ENCODE measurements around the gene GGT1.
"Not testable (repeated sequence)": the region's sequence is repeated elsewhere in the genome, so short reads cannot be mapped to it uniquely, and the experiment has no call there.

DNA sequence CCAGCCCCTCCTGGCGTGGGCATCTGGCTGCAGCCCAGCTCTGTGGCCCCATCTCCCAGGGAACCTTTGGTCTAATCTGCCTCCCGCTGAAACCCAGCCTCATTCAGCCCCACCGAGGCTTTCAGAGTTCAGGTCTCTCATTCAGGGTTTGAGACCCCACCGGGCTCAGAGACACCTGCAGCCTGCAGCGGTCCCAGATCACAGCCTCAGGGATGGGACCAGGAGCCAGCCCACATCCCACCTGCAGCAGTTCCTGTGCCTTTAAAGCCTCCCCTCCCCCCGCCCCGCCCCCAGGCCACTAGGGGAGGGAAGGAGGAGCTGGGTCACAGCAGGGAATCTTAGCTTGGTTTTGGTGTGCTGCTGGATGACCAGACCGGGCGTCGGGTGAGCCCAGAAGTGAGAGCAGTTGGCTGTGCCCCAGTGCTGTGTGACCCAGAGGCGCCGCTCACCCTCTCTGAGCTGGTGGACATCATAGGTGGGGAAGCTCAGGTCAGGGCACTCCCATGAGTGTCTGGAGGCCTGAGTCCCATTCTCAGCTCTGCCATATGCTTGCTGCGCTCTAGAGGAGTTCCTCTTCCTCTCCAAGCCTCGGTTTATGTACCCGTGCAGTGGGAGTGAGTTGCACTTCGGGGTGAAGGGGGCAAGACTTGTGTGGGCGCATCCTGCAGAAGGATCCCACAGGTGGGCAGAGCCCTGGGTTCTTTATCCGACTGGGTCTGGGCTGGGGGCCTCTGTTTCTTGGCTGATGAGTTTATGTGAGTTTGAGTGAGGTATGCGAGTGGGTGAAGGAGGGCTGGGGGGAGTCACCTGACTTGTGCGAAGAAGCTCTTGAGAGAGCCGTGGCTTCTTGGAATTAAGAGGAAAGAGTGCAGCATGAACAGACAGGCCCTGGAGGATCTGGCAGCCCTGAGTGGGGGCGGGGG lies at the start of gene GGT1:
- TF ChIP-seq, protein P1, sequence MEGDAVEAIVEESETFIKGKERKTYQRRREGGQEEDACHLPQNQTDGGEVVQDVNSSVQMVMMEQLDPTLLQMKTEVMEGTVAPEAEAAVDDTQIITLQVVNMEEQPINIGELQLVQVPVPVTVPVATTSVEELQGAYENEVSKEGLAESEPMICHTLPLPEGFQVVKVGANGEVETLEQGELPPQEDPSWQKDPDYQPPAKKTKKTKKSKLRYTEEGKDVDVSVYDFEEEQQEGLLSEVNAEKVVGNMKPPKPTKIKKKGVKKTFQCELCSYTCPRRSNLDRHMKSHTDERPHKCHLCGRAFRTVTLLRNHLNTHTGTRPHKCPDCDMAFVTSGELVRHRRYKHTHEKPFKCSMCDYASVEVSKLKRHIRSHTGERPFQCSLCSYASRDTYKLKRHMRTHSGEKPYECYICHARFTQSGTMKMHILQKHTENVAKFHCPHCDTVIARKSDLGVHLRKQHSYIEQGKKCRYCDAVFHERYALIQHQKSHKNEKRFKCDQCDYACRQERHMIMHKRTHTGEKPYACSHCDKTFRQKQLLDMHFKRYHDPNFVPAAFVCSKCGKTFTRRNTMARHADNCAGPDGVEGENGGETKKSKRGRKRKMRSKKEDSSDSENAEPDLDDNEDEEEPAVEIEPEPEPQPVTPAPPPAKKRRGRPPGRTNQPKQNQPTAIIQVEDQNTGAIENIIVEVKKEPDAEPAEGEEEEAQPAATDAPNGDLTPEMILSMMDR (IDR thresholded peaks at IDR 0.05; ENCODE audit: extremely low read depth in 1 of 2, insufficient read depth in 1 of 2, low read depth in 1 of 2, low read length in 2 of 2), result not testable (repeated sequence)
- TF ChIP-seq EZH2 (IDR thresholded peaks at IDR 0.05; ENCODE audit: borderline replicate concordance, low read depth, low read length, severe bottlenecking); POLR2AphosphoS5 (IDR thresholded peaks at IDR 0.05; ENCODE audit: insufficient read depth, low read depth, low read length): not testable (repeated sequence)
